HG02588 (cell line): Measurements from ENCODE around the gene RFLNA.

ENCODE experiments used
- ATAC-seq: cut with Tn5 transposase; IDR thresholded peaks from one replicate; pipeline ENCODE4 v1.9.1; 2021; ENCODE audit warnings: mild to moderate bottlenecking, moderate library complexity; ENCODE audit not compliant: unreplicated experiment

The RFLNA gene, protein sequence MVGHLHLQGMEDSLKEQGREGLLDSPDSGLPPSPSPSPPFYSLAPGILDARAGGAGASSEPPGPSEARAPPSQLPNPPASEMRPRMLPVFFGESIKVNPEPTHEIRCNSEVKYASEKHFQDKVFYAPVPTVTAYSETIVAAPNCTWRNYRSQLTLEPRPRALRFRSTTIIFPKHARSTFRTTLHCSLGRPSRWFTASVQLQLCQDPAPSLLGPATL

DNA sequence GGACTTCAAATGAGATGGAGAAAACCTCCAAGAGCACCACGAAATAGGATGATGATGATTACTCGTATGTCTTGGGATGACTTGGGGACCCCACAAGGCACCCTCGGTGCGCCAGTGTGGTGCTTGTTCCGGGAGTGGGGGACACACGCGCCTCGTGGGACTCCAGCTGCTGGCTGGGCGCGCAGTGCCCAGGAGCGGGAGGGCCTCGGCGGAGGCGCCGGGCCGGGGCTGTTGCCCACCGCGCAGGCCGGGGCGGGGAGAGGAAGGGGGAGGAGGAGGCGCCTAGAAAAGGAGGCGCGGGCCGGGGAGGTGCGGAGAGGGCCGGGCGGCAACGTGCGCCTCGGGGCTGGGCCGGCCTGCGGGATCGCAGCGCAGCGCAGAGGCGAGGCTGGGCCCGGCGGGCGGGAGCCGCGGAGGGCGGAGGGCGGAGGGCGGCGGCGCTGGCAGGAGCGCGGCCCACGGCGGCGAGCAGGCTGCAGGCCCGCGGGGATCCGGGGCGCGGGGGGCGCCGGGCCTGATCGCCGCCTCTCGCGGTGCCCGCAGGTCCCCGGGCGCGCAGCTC lies at the start of gene RFLNA:
Gene RFLNA (plus strand): TSS at position 314 of the 562 bp plus-strand sequence. CDS start 337 bp downstream, outside the sequence.
- no peak for ATAC-seq

DNA sequence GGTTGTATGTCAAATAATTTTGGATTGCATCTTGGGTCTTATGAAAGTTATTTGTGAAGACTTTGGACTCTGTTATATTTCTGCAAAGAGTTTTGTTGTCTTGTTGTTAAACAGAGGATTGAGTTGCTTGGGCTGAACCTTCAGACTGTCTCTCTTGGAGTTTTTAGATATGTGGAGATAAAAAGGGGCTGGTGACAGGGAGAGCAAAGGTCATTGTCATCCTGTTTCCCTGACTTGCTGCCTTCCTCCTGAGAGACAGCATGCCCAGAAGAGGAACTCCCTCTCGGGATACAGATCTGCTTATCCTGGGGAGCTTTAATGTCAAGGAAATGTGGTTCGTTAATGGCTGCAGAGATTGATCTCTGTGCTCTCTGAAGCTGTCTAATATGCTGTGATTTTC lies 47.6 kb upstream of the RFLNA start:
- no peak for ATAC-seq

DNA sequence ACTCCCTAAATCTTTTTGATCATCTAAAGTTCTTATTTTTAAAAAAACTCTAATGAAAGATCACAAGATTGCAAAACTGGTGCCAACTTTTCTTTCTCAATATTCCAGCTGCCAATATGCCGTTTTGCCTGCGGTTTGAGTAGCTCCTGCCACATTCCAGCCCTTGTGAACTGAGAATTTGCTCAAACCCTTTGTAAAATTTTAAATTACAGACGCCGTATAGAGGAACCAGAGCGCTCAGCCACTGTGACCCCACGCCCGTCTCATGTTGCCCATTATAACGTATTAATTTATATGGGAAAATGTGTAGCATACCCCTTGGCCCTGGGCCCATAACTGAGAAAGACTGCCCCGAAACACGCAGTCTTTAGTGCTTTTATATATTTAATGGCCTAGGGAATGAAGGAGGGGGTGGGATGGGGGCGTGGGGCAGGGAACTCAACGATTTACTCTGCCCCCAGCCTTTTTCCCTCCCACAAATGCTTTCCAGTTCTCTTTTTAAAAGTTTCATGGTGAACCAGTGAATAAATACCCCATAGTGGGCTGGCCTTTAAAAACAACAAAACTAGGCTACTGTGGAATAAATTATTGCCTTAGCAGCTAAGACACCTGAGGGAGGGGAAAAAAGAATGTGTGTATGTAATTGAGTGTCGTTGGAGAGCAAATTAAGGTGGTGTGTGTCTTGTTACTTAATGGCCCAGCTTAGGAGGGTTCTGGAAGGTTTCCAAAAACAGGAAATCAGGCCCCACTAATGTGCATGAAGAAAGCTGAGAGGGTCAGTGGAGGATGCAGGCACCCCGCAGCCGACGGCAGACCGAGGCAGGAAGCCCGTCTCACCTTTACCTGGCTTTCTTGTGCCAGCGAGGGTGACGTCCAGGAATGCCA lies 45.7 kb upstream of the RFLNA start:
- ATAC-seq: no peak

DNA sequence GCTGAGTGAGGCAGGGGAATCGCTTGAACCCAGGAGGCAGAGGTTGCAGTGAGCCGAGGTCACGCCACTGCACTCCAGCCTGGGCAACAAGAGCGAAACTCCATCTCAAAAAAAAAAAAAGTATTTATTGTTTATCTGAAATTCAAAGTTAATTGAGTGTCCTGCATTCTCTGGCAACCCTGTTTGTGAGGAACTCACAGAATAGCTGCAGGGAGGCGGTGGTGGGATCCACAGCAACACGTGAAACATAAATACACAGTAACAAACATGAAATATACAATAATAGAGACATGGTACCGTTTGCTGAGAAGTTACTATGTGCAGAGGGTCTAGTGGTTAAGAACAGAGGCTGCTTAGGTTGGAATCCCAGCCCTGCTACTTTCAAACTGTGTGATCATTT lies 43.7 kb upstream of the RFLNA start:
- no peak for ATAC-seq

DNA sequence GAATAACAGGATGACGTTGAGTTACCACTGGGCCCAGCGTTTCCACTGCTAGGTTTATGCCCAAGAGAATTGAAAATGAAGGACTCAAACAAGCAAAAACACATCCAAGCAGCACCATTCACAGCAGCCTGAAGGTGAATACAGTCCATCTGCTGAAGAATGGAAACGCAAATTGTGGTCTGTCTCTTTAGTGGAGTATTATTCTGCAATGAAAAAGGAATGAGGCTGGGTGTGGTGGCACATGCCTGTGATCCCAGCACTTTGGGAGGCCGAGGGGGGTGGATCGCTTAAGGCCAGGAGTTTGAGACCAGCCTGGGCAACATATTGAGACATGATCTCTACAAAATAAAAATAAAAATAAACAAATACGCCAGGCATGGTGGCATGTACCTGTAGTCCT lies 41.9 kb upstream of the RFLNA start:
- no peak for ATAC-seq

DNA sequence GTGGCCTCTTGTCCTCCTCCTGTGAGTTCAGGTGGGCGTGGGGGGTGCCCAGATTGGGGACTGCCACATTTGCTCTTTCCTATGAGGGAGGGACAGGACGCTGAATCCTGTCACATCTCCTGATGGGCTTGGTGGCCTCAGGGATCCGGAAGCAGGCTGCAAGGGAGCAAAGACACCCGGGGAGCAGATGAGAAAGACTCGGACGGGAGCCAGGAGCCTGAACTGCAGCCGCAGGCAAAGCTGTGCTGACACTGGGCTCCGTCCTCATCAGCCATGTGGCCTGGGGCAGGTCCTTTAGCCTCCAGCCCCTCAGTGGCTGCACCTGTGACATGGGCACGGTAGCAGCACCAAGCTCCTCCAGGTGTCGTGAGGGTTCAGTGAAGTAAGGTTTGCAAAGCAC lies 40.8 kb upstream of the RFLNA start:
- ATAC-seq: no peak

DNA sequence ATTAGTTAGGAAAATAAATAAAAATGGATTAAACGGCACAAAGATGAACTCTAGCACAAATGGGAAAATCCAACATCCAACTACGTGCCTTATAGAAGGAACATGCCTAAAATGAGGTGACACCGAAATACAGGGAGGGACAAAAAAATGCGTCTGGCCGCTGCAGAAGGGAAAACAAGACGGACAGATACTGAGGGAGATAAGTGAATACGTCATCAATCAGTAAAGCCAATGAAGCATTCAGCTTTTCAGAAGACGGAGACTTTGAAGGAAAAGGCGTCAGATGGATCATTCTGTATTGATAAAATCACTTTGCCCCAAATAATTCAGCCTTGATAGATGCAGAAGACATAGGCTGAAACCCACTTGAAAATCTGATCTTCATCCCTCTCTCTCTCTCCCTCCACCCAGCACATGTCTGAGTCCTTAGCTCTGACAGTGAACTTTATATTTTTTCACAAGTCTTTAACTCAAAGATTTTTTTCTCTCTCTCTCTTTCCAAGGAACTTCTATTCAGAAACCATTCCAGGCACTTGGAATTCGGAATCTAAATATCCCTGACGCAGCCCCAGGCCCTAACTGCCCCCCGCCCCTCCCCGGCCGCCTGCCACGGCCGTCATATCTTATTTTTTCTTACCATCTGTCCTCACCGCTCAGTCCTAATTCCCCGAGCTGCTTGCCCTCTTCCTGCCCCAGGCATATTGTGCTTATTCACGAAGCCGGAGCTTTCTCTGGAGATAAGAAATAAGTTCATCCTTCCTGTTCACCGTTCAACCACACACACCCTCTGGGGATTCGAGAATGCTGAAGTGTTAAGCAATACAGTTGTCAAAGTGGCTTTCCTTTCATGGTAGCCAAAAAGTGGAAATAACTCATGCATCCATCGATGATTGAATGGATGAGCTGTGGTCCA lies 35.5 kb upstream of the RFLNA start:
- no peak for ATAC-seq

DNA sequence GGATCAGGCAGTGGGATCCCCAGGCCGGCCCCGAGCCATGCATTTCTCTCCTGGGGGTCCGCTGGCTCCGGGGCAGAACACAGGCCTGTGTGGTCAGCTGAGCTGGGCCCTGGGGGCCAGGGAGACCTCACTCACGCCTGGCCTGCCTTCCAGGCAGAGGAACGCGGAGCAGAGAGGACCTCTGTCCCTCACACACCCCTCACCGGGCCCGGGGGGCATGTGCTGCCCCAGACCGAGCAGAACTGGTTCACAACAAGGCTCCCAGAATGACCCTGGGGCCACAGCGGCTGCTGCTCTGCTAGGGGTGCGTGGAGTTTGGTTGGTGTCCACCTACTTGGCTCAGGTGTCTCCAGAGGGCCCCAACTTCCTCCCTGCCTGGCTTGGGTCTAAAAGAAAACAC lies 33.0 kb upstream of the RFLNA start:
- no peak for ATAC-seq

DNA sequence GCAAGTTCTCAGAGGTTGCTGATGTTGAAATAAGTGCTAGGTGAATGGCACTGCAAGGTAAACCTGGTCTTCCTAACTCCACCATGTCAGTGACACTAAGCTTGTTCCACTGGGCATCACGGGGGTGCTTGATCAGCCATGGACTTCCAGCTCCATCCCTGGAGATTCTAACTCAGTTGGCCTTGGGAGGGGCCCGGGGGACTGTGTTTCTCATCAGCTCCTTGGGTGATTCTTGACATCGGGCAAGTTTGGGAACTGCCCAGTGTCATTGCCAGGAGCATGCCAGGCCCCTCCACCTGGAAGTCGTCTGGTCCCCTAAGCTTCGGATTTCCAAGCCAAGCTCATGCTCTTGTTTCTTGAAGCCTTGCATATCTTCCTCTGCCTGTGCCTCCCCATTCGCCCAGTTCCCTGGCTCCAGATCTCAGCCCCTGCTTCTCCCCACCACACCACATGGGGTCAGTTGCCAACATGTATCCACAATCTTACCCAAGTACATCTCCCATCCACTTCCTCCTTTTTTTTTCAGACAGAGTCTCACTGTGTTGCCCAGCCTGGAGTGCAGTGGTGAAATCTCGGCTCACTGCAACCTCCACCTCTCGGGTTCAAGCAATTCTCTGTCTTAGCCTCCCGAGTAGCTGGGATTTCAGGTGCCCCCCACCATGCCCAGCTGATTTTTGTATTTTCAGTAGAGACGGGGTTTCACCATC lies 30.7 kb upstream of the RFLNA start:
- ATAC-seq: no peak

DNA sequence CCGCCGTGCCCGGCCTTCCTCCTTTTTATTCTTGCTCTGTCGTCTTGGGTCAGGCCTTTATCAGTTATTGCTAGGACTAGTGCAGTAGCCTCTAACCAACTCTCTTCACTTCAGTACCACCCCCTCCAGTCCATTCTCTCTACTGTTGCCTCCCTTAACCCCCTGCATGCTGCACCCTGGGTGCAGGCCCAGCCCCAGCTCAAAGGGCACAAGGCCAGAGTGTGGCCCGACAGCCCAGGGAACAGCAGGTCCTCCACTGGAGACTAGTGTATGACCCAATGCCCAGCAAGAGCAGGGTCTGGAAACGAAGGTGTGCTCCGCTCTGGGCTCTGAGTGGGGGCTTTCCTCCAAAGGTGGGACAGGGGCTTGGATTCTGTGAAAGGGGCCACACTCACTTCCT lies 30.0 kb upstream of the RFLNA start:
- ATAC-seq: no peak

DNA sequence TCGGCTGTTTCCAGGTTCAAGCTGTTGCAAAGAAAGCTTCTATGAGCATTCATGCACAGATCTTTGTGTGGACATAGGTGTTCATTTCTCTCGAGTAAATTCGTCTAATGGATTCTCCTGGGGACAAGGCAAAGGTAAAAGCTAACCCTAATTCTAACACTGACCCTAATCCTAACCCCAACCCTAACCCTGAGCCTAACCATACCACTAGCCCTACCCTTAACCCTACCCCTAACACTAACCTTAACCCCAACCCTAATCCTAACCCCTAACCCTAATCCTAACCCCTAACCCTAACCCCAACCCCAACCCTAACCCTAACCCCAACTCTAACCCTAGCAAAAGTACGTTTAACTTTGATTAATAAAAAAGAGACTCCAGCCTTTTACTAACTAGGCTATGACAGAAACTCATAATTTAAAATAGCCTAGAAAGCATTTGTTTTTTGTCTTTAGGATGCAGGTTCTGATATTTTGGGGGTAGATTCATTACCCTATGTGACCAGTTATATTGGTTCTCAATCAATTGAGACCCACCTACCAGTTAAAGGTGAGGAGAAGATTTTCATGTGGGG lies 27.6 kb upstream of the RFLNA start:
- no peak for ATAC-seq

DNA sequence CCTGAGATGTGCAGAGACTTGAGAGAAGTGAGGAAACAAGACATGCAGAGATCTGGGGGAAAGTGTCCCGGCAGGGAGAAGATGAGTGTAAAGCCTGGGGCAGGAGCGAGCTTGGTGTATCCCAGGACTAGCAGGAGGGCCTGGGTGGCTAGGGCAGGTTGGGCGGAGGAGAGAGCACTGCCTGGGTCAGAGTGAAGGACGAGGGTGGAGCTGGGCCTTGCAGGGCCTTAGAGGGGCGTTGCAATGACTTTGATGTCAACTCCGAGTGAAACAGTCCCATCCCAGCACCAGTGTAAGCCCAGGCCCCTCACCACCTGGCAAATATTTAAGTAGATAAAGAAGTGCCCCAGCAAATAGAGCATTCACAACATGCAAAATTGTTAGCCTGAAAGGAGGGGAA lies 24.2 kb upstream of the RFLNA start:
- ATAC-seq: no peak

DNA sequence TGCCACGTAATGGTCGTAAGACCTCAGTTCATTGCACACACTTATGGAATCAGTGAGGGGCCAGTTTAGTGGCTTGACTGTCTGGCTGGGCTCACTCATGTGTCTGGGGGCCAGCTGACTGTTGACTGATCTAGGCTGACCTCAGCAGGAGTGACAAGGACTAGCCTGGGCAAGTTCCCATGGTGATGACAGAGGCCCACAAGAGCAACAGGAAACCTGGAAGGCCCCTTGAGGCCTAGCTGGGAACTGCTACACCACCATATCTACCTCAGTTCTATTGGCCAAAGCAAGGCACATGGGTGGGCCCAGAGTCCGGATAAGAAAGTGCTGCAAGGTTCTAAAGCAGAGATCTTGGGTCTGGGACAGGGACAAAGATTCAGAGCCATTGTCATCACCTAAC lies 21.3 kb upstream of the RFLNA start:
- peak; percentile 63 for ATAC-seq

DNA sequence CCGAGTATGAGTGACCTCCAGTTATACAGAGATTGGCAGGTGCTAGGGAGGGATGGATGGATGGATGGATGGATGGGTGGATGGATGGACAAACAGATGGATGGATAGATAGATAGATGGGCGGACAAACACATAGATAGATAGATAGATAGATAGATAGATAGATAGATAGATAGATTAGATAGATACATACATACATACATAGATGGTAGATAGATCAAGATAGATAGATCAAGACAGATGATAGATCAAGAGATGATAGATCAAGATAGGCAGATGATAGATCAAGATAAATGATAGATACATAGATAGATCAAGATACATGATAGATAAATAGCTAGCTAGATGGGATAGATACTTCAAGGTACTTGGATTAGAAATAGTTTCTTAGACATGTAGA lies 18.6 kb upstream of the RFLNA start:
- no peak for ATAC-seq

DNA sequence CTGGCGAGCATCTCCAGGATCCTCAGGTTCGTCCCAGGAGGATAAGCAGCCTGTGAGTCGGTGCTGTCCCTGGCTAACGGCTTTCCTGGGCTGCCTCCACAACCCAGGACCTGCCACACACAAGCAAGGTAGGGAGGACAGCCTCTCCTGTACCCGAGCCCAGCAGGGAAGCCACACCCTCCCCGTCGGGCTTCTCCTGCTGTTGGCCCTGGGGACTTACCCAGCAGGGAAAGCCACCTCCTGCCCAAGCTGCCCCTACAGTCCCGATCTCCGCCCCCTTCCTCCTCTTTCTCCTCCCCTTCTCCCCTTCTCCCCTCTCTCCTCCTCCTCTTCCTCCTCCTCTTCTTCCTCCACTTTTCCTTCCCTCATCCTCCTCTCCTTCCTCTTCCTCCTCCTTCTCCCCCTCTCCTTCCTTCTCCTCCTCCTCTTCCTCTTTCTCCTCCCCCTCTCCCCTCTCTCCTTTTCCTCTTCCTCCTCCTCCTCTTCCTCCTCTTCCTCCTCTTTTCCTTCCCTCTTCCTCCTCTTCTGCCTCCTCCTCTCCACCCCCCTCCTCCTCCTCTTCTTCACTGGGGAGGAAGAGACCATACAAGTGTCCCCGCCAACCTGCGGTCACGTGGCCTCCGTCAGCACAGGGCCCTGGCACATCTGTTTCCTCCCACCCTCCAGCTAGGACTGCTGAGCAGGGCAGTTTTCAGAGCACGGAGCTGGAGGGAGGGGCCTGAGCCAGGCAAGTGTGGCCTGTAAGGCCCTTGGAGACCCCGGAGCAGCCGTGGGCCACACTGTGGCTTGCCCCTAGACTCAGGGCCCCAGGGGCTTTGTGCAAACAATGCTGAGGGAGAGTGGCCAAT lies 17.3 kb upstream of the RFLNA start:
- no peak for ATAC-seq

DNA sequence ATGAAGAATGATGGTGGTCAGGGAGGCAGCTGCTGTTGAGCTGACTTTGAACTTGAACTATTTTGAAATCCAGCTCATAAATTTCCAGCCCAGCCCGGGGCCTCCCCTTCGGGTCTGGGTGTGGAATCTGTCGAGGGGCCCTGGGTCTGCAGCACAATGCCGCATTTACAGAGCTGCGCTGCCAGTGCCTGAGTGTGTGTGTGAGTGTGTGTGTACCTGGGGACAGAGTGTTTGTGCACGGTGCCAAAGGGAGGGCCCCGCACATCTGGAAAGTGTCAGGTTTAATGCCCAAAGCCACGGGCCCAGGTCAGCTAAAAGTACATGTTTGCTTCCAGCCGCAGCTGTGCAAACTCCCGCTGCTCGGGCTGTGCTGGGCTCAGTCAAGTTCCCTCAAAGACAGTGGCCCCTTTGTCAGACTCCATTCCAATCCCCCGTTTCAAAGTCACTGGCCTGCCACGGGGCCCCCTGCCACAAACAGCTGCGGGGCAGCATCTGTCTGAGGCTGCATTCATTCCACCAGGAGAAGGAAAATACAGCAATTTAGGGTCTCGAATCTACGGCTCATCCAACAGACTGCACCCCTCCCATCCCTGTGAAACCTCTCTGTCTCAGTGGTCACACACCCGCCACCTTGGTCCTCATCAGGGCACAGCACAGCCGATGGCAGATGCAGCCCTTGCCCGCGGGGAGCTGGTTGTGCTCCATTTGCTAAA lies 16.3 kb upstream of the RFLNA start:
- no peak for ATAC-seq

DNA sequence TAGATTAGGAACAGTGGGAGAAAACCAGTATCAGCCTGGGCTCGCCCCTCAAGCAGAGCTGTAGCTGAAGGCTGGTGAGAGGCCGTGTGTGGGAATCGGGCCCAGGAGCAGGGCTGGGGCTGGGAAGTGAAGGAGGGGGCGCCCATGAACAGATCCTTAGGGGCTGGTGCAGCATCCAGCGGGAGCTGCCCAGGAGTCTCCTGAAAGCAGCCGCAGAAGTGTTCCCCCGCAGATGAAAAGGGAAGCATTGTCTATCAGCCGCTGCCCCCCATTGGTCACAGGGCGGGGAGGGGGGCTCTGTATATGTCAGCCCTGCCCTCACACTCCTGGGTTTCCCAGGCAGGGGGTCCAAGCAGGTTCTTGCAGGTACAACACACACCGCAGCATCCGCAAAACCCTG lies 15.6 kb upstream of the RFLNA start:
- ATAC-seq: no peak

DNA sequence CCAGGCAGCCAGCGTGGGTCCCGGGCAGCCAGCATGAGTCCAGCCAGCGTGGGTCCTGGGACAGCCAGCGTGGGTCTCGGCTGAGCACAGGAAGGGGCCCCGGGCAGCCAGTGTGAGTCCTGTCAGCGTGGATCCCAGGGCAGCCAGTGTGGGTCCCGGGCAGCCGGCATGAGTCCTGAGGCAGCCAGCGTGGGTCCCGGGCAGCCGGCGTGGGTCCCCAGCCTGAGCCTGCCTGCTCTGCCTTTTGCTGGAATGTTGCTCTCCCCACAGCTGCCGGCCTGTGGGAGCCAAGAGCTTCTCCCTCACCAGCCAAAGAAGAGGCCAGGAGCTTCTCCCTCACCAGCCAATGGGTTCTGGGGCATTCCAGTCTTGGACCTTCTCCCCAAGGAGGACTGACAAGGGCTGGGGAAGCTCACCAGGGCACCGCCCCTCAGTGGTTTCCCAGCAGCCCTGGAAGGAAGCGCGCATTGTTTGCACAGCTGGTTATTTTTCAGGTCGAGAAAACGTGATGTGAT lies 15.0 kb upstream of the RFLNA start:
- no peak for ATAC-seq
